Anterior cingulate cortex (tissue), 58 donors: ENCODE results near the gene IL22RA1.

ENCODE experiments used
- DNase-seq, 58 donors: peaks; one replicate each; lab custom pipeline; 2025; lab: John Stamatoyannopoulos, UW

IL22RA1 gene

DNA sequence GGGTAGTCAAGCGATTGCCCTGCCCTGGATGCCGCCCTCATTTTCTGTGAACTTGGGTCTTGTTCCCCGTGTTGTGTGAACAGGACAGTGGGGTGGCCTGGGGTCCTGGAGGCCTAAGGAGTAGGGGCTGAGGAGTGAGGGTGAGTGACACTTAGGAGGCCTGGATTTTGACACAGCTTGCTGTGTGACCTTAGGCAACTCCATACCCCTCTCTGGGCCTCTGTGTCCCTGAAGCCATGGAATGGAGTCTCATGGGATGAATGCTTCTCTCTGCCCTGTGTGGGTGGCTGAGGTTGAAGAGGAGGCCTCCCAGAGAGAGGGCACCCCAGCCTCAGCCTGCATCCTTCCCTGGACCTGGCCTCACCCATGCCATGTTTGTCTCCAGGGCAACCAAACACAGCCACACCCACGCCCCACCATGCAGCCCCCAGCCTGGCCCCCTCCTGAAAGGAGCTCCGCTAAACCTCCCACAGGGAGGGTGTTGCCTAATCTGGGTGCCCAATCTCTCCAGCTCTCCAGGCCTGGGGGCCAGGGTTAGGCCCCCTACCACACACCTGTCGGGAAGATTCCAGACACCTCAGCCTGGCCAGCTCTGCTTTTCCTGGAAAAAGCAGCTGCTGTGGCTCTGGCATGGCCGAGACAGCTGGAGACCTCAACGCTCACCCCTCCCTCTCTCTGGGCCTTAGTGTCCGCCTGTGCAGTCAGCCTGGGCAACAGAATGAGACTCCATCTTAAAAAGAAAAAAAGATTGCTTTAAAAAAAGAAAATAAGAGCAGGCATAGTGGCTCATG is 40.9 kb downstream of the IL22RA1 start:
- no peak for DNase-seq

GRCh38 chr1:24100945-24101737 is 41.8 kb downstream of the IL22RA1 start:
- no peak for DNase-seq

DNA sequence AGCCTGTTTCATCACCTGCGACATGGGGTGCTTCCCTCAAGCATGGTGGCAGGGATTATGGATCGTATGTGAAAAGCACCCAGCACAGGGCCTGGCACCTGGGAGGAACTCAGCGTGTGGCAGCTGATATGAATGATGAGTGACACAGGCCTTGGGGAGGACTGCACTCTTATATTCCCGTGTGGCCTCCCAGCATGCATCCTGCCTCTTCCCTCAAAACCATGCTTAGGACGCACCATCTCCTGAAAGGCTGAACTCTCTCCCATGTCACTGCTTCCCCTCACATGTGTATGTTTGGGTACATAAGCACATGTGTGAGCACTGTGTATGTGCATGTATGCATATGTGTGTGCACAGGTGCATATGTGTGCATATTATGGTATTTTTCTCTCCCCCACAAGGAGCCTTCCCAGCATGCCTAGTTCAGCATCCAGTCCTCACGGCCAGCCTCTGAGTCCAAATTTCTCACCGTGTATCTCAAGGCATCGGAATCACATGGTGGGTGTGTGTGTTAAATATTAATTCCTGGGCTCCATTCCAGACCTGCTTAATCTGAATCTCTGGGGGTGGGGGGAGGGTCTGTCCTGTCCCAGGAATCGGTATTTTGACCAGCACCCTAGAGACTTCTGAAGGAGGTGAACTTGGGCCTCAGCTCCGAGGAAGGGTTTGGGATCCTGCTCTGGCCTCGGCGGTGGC is 43.8 kb downstream of the IL22RA1 start:
- DNase-seq: no peak

- DNase-seq: no peak
Measured at GRCh38 chr1:24098102-24098501, 44.8 kb downstream of the IL22RA1 start.

GRCh38 chr1:24097663-24098062 is 45.3 kb downstream of the IL22RA1 start:
- no peak for DNase-seq

DNA sequence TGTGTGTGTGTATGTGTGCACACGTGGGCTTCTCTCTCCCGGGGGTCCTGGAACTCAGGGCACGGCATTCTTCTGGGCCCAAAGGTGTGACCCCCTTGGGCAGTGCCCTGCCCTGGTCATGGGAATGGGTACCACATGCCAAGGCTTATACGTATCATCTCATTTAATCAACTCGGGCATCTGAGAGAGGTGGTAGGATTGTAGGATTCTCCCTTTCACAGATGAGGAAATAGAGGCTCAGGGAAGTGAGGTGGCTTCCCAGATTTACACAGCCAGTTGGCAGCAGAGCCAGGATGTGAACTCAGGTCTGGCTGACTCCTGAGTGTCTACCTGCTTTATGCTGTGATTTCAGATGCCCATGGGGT is 46.2 kb downstream of the IL22RA1 start:
- no peak for DNase-seq

GRCh38 chr1:24096009-24096738 is 46.8 kb downstream of the IL22RA1 start:
- no peak for DNase-seq

DNA sequence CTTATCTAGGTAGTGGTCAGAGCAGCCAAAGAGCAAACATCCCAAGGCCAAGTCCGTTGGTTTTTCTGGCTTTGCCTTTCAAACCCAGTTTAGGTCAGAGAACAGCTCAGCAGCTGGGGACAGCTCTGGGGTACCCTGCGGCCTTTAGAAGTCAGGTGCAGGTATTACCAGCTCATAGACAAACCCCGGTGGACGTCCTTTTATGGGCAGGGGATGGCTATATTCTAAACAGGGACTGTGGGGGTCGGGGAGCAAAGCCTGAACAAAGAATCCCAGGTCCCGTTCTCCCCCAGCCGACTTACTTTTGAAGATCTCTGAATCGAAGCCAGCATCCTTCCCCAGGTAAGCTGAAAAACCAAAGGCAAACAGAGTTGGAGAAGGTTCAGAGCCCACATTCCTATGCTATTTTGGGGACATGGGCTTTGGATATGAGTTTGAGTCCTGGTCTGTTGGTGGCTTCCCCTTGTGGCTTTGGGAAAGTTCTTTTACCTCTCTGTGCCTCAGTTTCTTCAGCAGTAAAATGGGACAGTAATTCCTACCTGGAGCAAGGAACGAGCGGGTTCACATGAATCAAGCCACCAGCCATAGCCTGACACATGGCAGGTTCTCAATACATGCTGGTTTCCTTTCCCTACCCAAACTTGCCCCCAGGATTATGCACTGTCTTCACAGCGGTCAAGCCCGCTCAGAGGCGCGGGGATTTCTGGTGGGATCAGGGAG is 47.6 kb downstream of the IL22RA1 start:
- no peak for DNase-seq

DNA sequence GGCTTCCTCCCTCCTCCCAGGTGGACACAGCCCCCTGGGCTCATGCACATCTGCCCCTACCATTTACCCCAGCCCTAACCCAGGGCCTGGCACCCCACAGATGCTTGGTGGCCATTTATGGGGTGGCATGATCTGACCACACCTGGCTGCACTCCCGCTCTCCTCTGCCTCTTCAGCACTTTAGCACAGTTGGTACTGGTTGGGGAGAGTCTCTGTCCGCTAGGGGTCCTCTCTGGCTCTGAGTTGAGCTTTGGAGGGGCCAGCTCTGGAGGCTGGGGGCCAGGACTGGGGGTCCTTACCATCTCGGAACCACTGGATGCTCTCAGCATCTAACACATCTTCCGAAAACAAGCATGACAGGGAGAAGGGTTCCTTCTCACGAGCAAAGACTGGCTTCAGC is 48.4 kb downstream of the IL22RA1 start:
- no peak for DNase-seq

GRCh38 chr1:24093732-24094131 is 49.2 kb downstream of the IL22RA1 start:
- no peak for DNase-seq

DNA sequence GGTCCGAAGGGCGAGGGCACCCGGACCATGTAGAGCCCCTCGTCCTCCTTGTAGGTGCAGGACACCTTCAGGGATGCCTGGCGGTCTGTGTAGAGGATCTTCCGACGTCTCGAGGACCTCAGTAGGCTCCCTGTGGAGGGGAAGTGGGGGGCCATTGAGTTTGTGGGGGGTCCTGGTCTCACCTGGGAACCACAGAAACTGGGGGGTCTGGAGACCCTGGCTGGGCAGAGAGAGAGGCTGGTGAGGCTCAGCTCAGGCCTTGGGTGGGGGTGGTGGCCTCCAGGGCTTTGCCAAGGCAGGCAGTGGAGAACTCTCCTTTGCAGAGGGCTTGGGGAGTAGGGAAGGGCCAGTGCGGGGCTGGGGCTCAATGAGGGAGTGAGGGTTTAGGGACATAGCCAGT is 50.0 kb downstream of the IL22RA1 start:
- DNase-seq: no peak

GRCh38 chr1:24091971-24092482 is 50.9 kb downstream of the IL22RA1 start:
- DNase-seq: no peak

GRCh38 chr1:24090736-24091135 is 52.2 kb downstream of the IL22RA1 start:
- DNase-seq: no peak

DNA sequence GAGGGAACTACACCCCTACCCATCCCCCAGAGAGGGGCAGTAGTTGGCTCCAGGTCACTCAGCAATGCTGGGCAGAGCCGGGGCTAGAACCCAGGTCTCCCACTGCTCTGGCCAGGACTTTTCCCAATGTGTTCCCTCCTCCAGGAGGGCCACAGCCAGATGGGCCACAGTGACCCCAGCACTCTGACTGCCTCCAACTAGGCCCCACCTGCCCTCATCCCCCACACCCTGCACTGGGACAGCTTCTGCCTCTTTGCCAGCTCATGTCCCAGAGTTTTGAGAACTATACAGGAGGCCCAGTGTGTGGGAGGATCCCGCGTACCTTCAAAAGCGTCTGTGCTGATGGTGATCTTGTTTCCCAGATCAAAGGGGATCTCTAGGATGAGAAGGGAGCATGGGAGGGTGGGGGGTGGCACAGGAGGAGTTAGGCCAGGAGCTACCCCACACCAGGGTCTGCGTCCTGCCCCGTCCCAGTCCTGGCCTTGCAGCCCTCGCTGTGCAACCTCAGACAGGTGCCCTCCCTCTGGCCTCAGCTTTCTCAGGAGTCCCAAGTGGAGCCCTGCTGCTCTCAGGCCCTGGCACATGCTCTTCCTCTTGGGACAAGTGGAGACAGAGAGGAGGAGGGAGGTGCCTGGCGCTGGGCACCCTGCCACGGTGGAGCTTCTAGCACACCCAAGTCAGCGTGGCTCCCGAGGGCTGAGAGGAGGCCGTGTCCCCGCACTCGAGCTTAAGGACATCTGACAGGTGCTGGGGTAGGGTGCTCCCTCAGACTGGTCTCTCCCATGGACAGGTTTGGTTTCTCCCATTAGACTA is 53.0 kb downstream of the IL22RA1 start:
- no peak for DNase-seq

DNA sequence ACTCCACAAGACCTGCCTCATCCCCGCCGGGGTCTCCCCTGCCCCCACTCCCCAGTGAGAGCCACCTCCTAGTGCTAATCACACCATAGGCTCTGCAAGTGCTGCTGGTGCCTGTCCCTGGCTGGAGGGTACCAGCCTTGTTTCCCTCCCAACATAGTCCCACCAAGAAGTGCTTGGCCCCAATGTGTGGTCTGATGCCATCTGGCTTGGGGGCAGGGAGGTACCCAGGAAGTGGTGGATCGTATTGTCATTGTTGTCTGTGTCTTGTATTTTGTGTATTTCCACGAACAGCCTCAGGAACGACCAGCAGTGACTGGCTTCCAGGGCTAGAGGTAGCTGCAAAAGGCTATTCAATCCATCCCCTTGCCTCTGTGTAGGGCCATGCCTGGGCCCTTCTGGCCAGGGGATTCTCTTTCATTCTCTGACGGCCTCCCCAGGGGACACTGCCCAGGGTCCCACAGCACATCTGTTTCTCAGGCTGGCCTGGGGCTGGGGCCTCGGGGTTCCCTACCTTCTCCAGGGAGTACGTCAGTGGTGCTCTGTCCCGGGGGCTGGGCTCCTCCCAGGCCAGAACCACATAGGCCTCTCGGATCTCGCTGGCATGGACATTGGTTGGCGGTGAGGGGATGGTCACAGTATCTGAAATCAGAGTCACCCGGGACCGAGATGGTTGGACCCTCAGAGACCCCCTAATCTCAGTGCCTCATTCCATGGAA is 53.8 kb downstream of the IL22RA1 start:
- no peak for DNase-seq

GRCh38 chr1:24086466-24086865 is 56.5 kb downstream of the IL22RA1 start:
- no peak for DNase-seq

DNA sequence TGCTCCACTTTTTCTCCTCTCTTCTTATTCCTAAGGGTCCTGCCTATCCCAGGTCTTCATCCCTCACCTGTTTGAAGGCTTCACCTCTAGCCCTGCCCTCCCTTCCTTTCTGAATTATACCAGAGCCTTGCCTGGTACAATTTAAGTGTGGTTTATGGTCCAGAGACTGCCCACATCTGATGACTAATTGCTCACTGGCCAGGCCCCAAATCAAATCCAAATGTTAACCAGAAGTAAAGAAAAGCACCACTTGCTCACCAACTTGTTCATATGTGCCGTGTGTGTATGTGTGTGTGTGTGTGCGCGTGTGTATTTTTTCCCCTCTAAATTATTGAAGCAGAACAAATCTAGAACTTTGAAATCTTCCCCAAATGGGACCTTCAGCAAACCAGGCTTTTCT is 57.4 kb downstream of the IL22RA1 start:
- no peak for DNase-seq

GRCh38 chr1:24085007-24085406 is 57.9 kb downstream of the IL22RA1 start:
- no peak for DNase-seq
